Activated CD4-positive, alpha-beta T cell treated with anti-CD3 and anti-CD28 coated beads, Interleukin-2, amount 50 U/mL, for 48 hours (primary cell): ENCODE measurements around the gene PARD3B.

Experiments
- DNase-seq, 2 experiments: peaks; one replicate each; pipeline ENCODE4 v3.0.0-alpha.2; 2020

The PARD3B gene

DNA sequence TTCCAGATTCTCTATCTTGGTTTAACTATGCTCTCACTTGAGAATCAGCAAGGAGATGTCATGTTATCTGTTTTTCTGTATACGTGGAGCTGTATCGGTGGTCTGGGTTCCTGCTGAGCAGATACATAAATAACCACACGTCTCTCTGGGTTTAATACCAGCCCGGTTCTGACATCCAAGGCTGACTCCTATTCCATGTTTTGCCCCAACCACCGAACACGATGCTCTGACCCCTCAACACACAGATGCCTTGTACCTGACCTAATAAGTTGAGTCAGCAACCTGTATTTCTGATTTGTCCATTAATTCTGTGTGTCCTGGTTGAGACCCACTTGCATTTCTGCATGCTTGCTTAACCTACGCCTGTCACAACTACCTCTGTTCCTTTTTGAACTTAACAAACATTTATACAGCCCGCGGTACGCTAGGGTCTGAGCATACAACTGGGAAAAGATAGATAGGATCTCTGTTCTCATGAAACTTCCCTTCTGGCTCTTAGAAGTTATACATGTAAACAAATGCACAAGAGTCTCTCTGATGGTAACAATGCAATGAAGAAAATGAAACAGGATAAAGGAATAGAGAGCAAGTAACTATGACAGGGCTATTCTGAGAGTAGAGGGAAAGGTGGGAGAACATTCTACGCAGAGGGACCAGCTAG lies 480.4 kb downstream of the PARD3B start:
- DNase-seq = no peak

DNA sequence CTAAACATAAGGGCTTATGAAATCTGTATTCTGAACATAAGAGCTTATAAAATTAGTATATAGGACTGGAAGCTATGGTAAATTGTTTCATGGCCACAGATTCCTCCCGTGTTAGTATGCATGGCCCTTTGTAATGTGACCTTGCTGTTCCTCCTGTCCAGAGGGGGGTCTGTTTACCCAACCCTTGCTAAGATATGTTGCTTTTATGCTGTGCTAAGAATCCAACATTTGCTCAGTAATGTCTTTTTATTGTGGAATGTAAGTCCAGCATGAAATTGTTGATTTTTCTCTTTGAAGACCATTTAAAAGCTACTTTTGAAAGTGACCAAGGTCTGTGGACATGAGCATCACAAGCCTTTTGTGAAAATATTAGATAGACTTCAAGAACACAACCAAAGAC lies 485.4 kb downstream of the PARD3B start:
- DNase-seq = no peak

DNA sequence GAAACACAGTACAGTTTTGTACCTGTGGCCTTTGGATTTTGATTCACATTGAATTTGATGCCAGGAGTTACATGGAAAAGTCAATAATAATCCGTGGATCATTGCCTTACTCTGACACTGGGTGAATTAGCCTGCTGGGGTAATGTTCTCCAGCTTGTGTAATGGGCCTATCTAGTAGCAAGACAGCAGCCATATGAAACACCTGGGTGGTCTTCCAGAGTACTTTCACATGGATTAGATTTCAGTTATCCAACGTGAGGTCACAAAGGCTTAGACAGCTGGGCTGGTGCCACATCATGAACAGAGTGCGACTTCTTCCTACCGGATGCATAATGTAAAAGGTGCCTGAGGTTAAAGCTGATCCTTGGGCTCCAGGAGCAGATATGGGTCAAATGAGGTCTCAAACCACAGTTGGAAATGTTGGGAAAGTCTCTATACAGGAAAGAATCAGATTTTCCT lies 486.8 kb downstream of the PARD3B start:
- no peak for DNase-seq

DNA sequence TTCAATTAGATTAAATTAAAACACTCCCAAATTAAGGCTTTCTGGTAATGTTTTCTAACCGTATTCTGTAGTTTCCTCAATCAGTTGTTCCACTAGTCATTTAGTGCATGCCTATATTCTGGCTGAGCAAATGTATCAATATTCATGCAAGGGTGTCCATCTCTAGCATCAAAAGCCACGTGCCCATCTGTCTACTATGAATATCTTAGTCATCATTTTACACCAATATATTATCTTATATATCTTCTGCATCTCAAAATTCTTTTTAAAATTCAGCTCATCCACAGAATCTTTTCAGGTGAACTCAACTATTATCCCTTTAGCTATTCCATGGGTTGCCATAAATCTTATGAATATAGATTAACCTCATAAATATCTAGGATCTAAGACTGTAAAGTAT lies 488.2 kb downstream of the PARD3B start:
- no peak for DNase-seq

DNA sequence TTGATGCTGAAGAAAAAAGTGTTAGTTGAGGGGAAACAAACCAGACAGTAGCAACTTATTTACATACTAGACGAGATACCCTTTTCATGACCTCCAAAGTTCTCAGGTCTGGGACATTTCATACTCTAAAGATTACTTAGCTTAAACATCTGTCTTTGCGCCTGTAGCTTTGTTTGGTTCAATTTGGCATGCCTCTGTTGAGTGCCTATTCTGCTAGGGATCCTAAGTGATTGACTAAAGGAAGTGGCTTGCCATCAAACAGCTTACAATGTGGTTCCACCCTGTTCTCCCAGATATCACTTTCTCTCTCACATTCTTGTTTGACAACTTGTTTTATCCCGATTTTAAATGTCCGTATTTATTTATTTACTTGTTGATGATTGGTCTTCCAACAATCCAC lies 488.8 kb downstream of the PARD3B start:
- no peak for DNase-seq

DNA sequence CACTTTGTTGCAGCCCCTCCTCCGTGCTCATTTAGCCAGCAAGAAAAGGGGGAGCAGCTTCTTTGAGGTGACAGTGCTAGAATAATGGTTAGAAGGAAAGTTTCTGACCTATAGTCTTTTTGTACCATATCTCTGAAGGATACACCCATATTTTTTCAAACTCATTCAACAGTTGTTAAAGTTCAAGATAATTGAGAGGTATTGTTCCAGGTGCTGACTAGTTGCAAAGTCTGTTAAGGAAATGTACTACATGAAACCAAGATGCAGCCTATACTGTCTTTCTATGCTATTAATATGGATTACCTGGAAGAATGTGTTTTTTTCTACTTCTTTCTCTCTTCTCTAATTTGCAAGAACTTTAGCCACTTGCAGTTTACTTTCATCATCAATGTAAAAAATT lies 495.0 kb downstream of the PARD3B start:
- DNase-seq = no peak

DNA sequence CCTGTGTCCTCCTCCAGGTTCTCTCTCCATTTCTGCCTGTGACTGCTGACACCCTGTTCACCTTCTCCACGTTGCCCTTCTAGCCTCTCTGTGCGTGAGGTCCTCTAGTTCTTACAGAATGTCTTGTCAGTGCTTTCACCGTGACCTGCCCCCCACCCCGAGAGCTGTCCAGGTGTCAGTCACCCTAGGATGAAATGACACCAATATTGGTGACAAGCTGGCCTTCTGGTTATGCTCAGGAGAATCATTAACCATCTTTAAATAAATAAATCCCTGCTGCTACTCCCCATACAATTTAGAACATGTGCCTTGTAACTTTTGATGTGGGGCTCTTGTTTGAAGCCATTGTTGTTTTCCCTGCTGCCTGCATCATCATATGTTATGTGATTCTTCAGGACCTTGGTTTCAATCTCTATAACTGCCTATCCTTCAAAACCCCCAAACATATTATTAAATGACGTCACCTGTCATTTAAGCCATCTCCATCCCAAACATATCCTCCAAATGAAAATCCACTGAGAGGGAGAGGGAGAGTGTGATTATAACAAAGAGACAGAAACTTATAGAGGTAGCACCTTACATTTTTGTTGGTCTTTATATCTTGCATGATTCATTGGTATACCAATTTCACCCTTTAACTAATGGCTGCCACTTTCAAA lies 496.3 kb downstream of the PARD3B start:
- no peak for DNase-seq

DNA sequence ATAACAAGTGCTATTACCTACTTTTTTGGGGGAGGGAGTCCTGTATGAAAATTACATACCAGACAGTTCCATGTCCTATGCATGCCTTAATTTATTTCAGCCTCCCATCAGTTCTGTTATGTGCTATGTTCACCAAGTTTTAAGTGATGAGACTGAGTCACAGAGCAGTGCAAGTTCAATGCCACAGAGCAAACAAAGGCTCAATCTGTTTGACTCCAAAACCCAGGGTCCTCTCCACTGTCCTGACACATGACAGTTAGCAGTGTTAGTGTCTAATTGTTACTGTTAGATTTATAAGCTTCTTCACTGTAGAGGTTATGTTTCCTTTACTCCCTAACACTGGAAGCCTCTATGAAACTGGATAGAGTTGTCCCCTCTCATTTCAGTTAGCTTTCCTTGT lies 498.0 kb downstream of the PARD3B start:
- no peak for DNase-seq

DNA sequence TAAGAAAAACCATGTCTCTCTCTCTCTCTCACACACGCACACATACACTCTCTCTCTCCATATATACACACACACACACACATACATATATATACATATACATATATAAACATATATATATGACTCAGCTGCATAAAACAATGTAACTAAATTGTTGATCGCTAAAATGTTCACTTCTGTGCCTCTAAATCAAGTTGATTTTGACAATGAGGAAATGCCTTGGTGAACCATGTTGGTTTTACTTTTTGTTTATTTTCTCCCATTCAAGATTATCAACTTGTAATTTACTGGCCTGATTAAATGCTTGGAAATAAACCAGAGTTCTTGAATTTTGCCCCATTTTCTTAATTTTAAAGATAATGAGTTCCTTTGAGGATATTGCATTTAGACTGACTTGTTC lies 500.4 kb downstream of the PARD3B start:
- DNase-seq = no peak

DNA sequence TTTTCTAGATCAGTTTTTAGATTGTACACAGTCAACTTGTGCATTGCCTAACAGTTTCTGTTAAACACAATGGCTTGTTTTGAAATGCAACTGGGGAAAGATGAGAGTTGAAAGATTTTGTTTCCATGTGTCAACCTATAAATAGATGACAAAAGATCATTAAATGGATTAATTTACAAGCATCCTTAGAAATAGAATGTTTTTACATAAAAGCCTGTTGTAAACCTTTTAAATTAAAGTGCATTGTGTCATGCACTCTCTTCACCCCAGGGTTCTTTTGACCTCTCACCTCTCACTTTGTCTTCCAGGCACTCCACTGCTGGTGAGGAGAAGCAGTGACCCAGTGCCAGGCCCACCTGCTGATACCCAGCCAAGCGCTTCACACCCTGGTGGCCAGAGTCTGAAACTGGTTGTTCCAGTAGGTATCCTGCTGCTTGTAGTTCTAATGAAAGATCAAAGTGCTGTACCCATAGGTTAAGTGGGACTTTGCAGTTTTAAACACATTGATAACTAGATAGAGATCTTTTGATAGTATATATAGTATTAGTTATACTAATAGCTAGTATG lies 502.1 kb downstream of the PARD3B start:
- DNase-seq = no peak

DNA sequence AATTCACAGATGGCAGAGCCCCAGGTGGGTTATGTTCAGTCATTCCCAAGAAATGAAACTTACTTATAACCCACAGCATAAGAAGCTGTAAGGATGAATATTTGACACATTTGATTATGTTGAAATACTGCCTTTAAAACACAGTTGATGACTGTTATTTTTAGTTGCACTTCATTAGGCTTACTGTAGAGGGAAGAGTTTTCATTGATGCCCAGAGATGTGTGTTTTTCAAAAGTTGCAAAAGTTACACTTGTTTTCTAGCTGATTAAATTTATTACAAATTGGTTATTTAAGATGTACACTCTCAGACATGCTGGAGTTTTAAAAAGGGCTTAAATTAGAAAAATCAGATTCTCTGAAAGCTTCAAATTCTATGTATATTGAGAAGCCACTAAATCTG lies 506.1 kb downstream of the PARD3B start:
- DNase-seq = no peak

DNA sequence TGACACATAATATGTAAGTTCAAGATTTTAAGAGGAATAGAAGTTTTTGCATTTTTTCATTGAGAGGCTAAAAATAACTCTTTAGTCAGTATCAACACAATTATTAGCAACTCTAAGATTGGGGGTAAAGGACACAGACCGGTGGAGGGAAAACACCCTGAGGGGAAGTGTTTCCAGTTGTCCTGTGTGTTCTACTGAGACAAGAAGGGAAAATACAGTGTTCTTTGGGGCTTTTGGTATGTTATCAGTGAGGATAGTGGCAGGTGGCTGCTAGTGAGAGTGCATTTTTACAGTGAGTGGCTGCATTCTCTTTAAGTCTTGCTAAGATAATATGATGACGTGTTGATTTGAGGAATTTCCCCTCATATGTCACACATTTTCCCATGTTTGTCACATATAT lies 507.5 kb downstream of the PARD3B start:
- no peak for DNase-seq

DNA sequence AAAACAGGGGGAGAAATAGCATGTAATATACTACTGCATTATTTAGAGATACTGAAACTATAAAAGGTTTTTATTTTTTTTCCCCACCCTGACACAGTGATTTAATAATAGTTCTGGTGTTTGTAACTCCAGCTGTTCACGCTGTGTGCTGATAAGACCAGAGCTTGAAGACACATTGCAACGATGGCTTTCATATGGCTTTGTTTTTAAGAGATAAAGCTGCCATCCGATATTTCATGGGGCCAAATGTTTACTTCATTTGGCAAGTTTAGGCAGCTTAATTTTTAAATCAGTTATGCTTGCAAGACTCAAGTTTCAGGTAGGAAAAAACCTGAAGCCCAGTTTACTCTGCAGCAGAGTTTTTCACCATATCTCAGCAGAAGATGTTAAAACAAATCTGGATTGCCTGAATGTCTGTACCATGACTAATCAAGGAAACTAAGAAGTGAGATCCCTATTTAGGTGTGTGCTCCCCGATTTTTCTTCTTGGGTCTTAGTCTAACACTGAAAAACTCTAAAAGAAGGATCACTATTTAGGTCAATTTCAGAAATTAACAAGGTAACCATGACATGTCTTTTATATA lies 508.6 kb downstream of the PARD3B start:
- DNase-seq = no peak

DNA sequence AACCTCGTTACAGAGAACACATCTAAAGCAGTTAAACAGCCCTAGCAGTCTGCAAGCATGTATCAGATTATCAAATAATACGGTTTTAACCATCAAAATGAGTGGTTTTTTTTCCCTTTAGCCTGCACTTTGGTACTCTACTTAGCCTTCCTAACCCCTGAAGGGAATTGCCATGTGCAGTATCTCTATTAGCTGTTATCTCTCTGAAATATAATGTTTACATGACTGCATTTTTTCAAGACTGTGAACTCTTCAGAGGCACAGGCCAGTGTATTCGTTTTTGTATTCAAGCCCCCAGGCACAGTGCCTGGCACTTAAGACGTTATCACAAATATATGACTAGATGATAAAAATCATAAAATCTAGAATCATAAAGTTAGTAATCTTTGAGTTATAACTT lies 509.5 kb downstream of the PARD3B start:
- no peak for DNase-seq

DNA sequence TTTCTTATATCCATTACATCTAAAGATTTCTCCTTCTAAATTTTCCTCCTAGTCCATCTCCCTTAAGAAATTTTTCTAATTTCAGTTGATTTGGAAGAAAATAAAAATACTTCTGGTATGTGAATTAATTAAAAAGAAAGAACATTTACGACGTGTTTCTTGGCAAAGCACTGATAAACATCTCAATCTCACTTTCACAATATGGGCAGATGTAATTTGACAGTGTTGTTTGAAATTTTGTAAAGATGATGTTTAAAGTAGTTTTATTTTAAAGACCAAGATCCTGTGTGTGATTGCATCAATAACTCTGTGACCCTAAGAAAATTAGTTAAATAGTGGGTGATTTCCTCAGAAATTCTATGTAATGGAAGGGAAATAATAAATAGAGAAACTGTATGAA lies 510.0 kb downstream of the PARD3B start:
- no peak for DNase-seq

DNA sequence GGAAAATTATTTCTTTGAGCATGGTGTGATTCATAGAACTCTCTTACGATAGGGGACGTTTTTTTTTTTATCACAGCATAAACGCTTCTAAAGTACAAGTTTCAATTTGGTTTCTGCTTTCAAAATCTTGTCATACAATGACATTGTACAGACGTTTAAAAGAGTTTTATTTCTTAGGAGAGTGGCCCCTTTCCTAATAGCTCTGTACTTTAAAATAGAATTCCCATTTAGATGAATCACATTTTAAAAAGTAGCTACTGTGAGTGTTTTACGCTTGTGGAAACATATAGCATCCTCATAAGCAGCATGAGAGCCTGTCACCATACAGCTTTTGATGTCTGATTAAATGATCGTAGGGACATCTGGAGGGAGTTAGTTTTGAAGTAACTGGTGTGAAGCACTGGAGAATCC lies 510.9 kb downstream of the PARD3B start:
- no peak for DNase-seq

DNA sequence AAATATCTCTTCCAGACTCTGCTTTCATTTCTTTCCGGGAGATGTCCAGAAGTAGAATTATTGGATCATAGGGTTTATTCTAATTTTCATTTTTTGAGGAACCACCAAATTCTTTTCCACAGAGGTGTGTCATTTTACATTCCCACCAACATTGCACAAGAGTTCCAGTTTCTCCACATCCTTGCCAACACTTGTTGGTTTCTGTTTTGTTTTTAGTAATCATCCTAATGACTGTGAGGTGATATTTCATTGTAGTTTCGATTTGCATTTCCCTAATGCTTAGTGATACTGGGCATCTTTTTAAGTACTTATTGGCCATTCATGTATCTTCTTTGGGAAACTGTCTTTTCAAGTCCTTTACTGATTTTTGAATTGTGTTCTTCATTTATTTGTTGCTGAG lies 513.1 kb downstream of the PARD3B start:
- DNase-seq = no peak

DNA sequence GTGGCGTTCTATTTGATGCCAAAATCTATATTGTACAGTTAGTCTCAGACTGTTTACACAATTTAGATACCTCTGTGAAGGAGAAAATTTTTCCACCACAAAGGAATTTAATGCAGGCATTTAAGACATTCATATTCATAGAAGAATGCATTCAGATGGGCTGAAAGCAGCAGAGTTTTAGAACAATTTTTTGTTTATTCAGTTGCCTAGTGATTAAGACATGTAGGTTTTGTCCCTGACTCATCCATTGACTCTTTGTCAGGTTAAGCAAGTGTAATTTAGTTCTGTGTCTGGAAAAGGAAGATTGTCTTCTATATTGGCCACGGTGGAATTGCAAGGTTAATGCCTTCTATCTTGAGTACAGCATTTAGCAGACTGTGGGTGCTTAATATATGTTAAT lies 515.0 kb downstream of the PARD3B start:
- DNase-seq = no peak

DNA sequence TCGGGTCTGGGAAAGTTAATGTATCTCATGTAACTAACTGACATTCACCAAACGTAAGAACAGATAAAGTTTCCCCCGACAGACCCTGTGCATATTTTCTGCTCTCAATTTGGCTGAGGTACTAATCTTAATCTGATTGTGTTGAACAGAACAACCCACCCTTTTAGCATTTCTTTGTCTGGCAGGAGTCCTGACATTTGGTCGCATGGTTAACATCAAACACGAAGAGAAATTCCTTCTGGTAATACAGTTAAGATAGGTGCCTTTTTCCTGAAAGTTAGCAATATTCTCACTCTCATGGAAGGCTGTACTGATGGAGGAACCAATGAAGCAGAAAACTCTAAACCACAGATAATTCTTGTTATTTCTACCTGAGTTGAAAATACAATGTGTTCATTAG lies 520.8 kb downstream of the PARD3B start:
- no peak for DNase-seq

DNA sequence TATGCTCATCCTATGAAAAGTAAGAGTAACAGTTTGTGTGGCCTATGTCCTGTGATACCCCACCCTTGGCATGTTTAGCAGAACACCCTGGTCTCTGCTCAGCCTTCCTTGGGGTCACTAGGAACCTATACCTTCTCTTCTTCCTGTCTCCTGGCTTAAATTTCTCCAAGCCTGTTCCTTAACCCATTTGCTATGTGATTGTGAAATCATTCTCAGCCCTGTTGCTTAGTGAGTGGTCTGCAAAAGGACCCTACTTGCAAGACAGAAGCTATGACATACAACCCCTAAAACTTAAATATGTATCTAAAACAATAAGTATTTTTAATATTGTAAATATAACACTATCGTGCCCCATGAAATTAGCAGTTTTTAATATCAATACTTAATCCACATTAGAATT lies 524.7 kb downstream of the PARD3B start:
- DNase-seq = no peak

DNA sequence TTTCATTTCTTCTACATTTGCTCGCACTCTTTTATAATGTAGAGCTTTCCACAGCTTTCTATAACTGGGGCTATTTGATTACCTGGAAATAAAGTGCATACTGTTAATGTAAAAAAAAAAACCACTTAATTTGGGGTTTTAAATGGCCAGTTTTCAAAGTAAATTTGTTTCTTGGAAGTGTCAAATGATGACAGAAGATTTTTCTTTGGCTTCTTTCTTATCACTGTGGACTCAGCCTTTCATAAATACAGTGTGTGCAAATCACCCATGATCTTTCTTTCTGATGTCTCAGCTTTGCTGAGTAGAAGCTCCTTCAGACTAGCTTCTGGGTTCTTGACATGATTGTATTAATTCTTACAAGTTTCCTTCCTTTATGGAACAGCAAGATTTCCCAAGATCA lies 525.6 kb downstream of the PARD3B start:
- DNase-seq = no peak

DNA sequence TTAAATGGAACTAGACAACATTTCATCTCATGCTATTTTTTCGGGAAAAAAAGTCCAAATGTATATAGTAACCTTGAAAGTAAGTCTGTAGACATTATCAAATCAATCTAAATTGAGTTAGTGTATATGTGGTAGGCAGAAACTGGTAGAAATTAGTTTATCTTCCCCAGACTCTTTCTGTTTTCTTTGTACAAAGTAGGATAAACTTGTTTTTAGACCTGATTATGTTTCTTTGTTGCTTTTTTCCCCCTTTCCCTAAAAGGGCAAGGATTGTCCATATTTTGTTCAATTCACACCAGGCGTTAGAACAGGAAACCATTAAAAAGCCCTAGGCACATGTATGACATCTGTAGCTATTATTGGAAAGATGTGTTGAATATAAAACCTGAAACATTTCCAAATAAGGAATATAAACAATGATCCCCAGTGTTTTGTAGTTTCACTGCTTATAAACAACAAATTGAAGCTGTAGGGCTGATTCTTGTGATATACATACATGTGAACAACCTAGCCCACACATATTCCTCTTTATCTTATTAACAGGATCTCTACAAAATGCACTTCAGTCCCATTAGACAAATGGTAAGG lies 528.3 kb downstream of the PARD3B start:
- DNase-seq = no peak

DNA sequence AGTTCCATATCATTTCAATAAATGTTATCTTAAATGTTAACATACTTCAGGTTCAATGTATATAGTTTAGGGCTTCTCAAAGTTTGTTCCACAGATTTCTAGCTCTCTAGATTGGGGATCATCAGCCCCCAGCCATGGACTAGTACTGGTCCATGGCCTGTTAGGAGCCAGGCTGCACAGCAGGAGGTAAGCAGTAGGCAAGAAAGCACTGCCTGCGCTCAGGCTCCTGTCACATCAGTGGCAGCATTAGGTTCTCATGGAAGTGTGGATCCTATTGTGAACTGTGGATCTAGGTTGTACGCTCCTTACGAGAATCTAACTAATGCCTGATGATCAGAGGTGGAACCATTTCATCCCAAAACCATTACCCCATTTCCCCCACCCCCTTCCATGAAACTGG lies 531.1 kb downstream of the PARD3B start:
- no peak for DNase-seq

DNA sequence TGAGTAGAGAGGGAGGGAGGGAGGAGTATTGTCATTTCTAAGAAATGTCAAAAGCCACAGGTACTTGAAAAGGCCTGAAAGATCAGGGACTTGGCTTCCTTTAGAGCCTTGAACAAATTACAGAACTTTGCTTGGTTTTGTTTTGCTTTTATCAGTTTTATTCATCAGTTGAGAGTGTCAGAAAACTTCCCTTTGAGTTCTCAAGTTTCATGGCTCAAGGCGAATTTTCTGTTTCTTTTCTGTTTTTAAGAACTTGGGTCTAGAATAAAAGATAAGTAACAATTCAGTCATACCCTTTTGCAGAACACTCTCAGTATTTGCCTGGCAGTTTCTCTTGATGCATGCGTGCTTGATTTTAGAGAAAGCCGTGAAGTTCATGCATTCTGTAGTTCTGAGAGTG lies 531.9 kb downstream of the PARD3B start:
- DNase-seq = no peak
